ENCODE data around the gene INHBE. TPM values are rescaled to one million over a fixed set of nuclear protein-coding genes. Genes with fewer than 3 reads are reported as not detected.
"Not testable (repeated sequence)": the region's sequence is repeated elsewhere in the genome, so short reads cannot be mapped to it uniquely, and the experiment has no call there.

The INHBE gene
- total RNA-seq, 1 donor, result 3.3 TPM

DNA sequence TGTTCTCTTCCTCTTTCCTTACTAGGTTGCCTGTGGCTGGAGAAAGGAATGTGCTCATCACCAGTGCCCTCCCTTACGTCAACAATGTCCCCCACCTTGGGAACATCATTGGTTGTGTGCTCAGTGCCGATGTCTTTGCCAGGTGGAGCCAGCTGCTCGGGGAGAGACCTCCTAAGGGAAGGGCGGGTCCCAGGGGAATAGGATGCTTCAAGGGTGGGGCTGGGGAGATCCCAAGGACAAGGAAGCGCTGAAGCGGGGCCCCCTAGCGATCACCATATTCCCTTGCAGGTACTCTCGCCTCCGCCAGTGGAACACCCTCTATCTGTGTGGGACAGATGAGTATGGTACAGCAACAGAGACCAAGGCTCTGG lies 43.0 kb downstream of the INHBE start:
- H3K36me3 ChIP-seq (ENCODE audit: insufficient read depth, low read length), result peaks cover 50% of the 10 kb centered on the region
- no peak overlapping the region for H2AFZ ChIP-seq (ENCODE audit: low read length)
- H3K4me2 ChIP-seq (ENCODE audit: insufficient read depth, low read length), result no peak overlapping the region
- H3K79me2 ChIP-seq (ENCODE audit: insufficient read depth, low read length), result no peaks in the 10 kb centered on the region
- H4K20me1 ChIP-seq (ENCODE audit: insufficient read depth, low read length), result no peaks in the 10 kb centered on the region
- H3K4me3 ChIP-seq (ENCODE audit: insufficient read depth, low read length), result no peak overlapping the region
- no peak overlapping the region for H3K27ac ChIP-seq (ENCODE audit: low read depth, low read length)
- no peaks in the 10 kb centered on the region for H3K9me3 ChIP-seq (ENCODE audit: low read depth, low read length)
- TF ChIP-seq, protein P1, sequence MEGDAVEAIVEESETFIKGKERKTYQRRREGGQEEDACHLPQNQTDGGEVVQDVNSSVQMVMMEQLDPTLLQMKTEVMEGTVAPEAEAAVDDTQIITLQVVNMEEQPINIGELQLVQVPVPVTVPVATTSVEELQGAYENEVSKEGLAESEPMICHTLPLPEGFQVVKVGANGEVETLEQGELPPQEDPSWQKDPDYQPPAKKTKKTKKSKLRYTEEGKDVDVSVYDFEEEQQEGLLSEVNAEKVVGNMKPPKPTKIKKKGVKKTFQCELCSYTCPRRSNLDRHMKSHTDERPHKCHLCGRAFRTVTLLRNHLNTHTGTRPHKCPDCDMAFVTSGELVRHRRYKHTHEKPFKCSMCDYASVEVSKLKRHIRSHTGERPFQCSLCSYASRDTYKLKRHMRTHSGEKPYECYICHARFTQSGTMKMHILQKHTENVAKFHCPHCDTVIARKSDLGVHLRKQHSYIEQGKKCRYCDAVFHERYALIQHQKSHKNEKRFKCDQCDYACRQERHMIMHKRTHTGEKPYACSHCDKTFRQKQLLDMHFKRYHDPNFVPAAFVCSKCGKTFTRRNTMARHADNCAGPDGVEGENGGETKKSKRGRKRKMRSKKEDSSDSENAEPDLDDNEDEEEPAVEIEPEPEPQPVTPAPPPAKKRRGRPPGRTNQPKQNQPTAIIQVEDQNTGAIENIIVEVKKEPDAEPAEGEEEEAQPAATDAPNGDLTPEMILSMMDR (IDR thresholded peaks at IDR 0.05; ENCODE audit: extremely low read depth, low read depth, low read length), result no peak
- no peak for DNase-seq (ENCODE audit: insufficient read length, low spot score, missing footprints)
- H3K4me1 ChIP-seq (ENCODE audit: insufficient read depth, low read length), result no peaks in the 10 kb centered on the region
- H3K27me3 ChIP-seq (ENCODE audit: insufficient read depth, low read length), result no peaks in the 10 kb centered on the region

DNA sequence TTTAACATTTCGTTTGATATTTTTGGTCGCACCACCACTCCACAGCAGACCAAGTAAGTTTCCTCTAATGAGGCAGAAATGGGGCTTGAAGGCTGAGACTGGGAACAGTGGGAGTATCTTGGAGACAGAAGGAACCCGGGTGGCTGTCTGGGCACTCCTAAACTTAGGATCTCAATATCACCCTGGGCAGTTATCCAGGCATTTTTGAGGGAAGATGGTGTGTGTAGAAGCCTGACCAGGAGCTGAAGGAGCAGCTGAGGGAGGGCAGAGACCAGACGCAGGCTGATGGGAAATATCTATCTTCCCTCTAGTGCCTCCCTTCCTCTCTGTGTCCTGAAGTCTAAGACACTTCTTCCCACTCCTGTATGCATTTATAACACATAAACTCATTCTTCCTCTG lies 43.5 kb downstream of the INHBE start:
- no peaks in the 10 kb centered on the region for H3K9me3 ChIP-seq (ENCODE audit: low read depth, low read length)
- H3K4me3 ChIP-seq (ENCODE audit: insufficient read depth, low read length), result no peak overlapping the region
- H3K27me3 ChIP-seq (ENCODE audit: insufficient read depth, low read length), result no peaks in the 10 kb centered on the region
- no peaks in the 10 kb centered on the region for H3K79me2 ChIP-seq (ENCODE audit: insufficient read depth, low read length)
- H2AFZ ChIP-seq (ENCODE audit: low read length), result no peak overlapping the region
- TF ChIP-seq, protein P1 (IDR thresholded peaks at IDR 0.05; ENCODE audit: extremely low read depth, low read depth, low read length), result no peak
- no peak overlapping the region for H3K4me2 ChIP-seq (ENCODE audit: insufficient read depth, low read length)
- no peaks in the 10 kb centered on the region for H4K20me1 ChIP-seq (ENCODE audit: insufficient read depth, low read length)
- H3K4me1 ChIP-seq (ENCODE audit: insufficient read depth, low read length), result no peaks in the 10 kb centered on the region
- DNase-seq (ENCODE audit: insufficient read length, low spot score, missing footprints), result no peak
- no peak overlapping the region for H3K27ac ChIP-seq (ENCODE audit: low read depth, low read length)
- H3K36me3 ChIP-seq (ENCODE audit: insufficient read depth, low read length), result peaks cover 50% of the 10 kb centered on the region

DNA sequence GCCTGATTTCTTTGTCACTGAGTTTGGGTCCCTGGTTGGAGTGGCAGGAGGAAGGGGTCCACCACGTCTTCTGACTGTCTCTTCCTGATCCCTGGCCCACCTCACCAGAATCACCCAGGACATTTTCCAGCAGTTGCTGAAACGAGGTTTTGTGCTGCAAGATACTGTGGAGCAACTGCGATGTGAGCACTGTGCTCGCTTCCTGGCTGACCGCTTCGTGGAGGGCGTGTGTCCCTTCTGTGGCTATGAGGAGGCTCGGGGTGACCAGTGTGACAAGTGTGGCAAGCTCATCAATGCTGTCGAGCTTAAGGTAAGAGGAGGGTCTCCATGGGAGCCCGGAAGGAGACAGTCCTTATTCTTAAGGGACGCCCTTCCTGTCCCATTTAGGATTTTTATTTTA lies 45.1 kb downstream of the INHBE start:
- TF ChIP-seq, protein P1 (IDR thresholded peaks at IDR 0.05; ENCODE audit: extremely low read depth, low read depth, low read length), result no peak
- Histone ChIP-seq H3K36me3 (ENCODE audit: insufficient read depth, low read length) (peaks cover 60% of the 10 kb centered on the region), H4K20me1 (ENCODE audit: insufficient read depth, low read length) (no peaks in the 10 kb centered on the region), H3K27me3 (ENCODE audit: insufficient read depth, low read length) (no peaks in the 10 kb centered on the region), H3K4me1 (ENCODE audit: insufficient read depth, low read length) (no peaks in the 10 kb centered on the region), H3K79me2 (ENCODE audit: insufficient read depth, low read length) (no peaks in the 10 kb centered on the region), H3K27ac (ENCODE audit: low read depth, low read length) (no peak overlapping the region), H3K4me2 (ENCODE audit: insufficient read depth, low read length) (no peak overlapping the region), H3K9me3 (ENCODE audit: low read depth, low read length) (no peaks in the 10 kb centered on the region), H2AFZ (ENCODE audit: low read length) (no peak overlapping the region), H3K4me3 (ENCODE audit: insufficient read depth, low read length) (no peak overlapping the region)
- DNase-seq (ENCODE audit: insufficient read length, low spot score, missing footprints), result no peak

DNA sequence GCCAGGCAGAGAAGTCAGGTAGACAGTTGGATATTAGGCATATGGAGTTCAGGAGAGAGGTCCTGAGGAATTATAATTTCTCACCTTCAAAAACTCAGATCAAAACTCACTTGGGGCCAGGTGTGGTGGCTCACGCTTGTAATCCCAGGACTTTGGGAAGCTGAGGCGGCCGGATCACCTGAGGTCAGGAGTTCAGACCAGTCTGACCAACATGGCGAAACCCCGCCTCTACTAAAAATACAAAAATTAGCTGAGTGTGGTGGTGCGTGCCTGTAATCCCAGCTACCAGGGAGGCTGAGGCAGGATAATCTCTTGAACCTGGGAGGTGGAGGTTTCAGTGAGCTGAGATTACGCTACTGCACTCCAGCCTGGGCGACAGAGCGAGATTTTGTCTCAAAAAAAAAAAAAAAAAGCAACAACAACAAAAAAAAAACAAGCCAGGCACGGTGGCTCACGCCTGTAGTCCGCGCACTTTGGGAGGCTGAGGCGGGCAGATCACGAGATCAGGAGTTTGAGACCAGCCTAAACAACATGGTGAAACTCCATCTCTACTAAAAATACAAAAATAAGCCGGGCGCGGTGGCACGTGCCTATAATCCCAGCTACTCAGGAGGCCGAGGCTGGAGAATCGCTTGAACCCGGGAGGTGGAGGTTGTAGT lies 47.3 kb downstream of the INHBE start:
- not testable (repeated sequence) for H3K4me2 ChIP-seq (ENCODE audit: insufficient read depth, low read length); H2AFZ ChIP-seq (ENCODE audit: low read length); H4K20me1 ChIP-seq (ENCODE audit: insufficient read depth, low read length); H3K27me3 ChIP-seq (ENCODE audit: insufficient read depth, low read length); H3K27ac ChIP-seq (ENCODE audit: low read depth, low read length); H3K9me3 ChIP-seq (ENCODE audit: low read depth, low read length); H3K4me3 ChIP-seq (ENCODE audit: insufficient read depth, low read length); H3K79me2 ChIP-seq (ENCODE audit: insufficient read depth, low read length); H3K4me1 ChIP-seq (ENCODE audit: insufficient read depth, low read length); DNase-seq (ENCODE audit: insufficient read length, low spot score, missing footprints)
- peaks cover 59% of the 10 kb centered on the region for H3K36me3 ChIP-seq (ENCODE audit: insufficient read depth, low read length)

DNA sequence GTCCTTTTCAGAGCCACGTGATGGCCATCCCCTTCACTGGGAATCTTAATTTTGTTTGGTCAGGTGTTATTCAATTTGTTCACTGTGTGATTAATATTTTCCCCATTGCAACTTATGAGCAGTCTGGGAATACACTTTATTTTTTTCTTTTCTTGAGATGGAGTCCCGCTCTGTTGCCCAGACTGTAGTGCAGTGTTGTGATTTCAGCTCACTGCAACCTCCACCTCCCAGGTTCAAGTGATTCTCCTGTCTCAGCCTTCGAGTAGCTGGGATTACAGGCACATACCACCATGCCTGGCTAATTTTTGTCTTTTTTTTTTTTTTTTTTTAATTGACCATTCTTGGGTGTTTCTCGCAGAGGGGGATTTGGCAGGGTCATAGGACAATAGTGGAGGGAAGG lies 51.4 kb downstream of the INHBE start:
- not testable (repeated sequence) for H3K27ac ChIP-seq (ENCODE audit: low read depth, low read length); H3K4me2 ChIP-seq (ENCODE audit: insufficient read depth, low read length); H2AFZ ChIP-seq (ENCODE audit: low read length); H3K4me1 ChIP-seq (ENCODE audit: insufficient read depth, low read length); H3K27me3 ChIP-seq (ENCODE audit: insufficient read depth, low read length); DNase-seq (ENCODE audit: insufficient read length, low spot score, missing footprints); H3K4me3 ChIP-seq (ENCODE audit: insufficient read depth, low read length); H3K9me3 ChIP-seq (ENCODE audit: low read depth, low read length); H3K79me2 ChIP-seq (ENCODE audit: insufficient read depth, low read length); H4K20me1 ChIP-seq (ENCODE audit: insufficient read depth, low read length)
- H3K36me3 ChIP-seq (ENCODE audit: insufficient read depth, low read length), result peaks cover 52% of the 10 kb centered on the region
